ENCODE measurements around the gene ACTG1. TPM values are rescaled to one million over a fixed set of nuclear protein-coding genes. Genes with fewer than 3 reads are reported as not detected.

The ACTG1 gene
- total and polyA plus RNA-seq, 9 of the 15 experiments (the other 6 are each of a cell fraction or from before 2014, with no cell fraction given) = 224 to 1,775 (median 568) TPM

GRCh38 chr17:81513372-81513752 is 763 bp upstream of the ACTG1 start (continued):
- TF ChIP-seq, protein P1, sequence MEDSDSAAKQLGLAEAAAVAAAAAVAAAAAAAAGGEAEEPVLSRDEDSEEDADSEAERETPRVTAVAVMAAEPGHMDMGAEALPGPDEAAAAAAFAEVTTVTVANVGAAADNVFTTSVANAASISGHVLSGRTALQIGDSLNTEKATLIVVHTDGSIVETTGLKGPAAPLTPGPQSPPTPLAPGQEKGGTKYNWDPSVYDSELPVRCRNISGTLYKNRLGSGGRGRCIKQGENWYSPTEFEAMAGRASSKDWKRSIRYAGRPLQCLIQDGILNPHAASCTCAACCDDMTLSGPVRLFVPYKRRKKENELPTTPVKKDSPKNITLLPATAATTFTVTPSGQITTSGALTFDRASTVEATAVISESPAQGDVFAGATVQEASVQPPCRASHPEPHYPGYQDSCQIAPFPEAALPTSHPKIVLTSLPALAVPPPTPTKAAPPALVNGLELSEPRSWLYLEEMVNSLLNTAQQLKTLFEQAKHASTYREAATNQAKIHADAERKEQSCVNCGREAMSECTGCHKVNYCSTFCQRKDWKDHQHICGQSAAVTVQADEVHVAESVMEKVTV (CRISPR knock-in tag; IDR thresholded peaks at IDR 0.05) = no peak
- TF ChIP-seq ZSCAN29 (IDR thresholded peaks at IDR 0.05) = no peak
- TF ChIP-seq HEY1 (CRISPR knock-in tag; IDR thresholded peaks at IDR 0.05; ENCODE audit: borderline replicate concordance) = no peak
- TF ChIP-seq ZNF57 (CRISPR knock-in tag; IDR thresholded peaks at IDR 0.05) = no peak
- no peak for TF ChIP-seq ZFPM2 (CRISPR knock-in tag; IDR thresholded peaks at IDR 0.05)
- TF ChIP-seq WHSC1 (IDR thresholded peaks at IDR 0.05; ENCODE audit: low read length) = no peak
- TF ChIP-seq BRD4 (IDR thresholded peaks at IDR 0.05) = peak; percentile 39; the same call in 1 of the 2 replicates
- TF ChIP-seq SMARCE1 (IDR thresholded peaks at IDR 0.05) = no peak
- TF ChIP-seq CBX1 (IDR thresholded peaks at IDR 0.05; ENCODE audit: low read depth) = 0 out of 2 replicates have a peak, but pooled peaks have one; percentile 12
- TF ChIP-seq ARID3A (IDR thresholded peaks at IDR 0.05; ENCODE audit: borderline replicate concordance, low read depth, low read length) = no peak
- no peak for TF ChIP-seq LARP7 (IDR thresholded peaks at IDR 0.05)
- TF ChIP-seq MGA (IDR thresholded peaks at IDR 0.05) = peak; percentile 47
- TF ChIP-seq PATZ1 (CRISPR knock-in tag; IDR thresholded peaks at IDR 0.05; ENCODE audit: borderline replicate concordance) = no peak

All from K562 (cell line).